Fibroblast of skin of right biceps (primary cell): ENCODE data around the gene GCH1.

Experiments
- DNase-seq: peaks from one replicate; pipeline ENCODE4 v3.0.0-alpha.2; 2013

GCH1 gene

DNA sequence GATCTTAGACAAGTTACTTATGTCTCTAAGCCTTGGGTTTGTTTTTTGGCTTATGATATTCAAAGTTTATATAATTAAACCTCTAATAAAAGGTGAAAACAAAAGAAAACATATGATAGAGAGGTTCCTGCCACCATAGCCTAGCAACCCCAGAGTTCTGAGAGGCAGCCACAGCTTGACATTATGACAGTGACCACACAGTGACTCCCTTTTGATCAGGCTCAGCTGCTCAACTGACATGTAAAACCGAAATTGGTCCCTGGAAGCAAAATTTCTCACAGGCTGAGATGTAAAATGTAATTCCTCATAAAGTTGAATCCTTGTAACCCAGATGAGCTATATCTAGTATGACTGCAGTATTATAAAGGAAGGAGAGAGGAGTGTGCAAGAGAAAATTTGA, 108.5 kb downstream of the GCH1 start:
- no peak for DNase-seq

DNA sequence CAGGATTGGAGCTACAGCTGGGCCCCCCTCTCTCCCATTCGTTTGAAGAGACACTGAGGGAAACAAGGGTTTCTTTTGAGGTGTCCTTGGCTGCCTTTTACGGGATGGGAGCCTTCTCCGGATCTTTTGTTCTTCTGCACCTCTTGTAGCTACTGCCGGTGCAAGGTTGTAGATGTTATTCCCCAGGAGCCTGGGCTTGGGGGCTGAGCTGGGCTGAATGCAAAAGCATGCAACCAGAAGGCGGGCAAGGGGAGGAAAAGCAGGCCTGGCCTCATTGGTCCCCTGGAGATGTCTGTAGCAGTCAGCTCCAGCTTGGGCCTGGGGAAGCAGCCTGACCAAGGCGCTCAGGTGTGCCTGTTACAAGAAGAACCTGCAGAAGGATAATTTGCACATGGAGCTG, 110.3 kb downstream of the GCH1 start:
- no peak for DNase-seq
